ENCODE results near the gene CCDC14.
"Not testable (repeated sequence)": the region's sequence is repeated elsewhere in the genome, so short reads cannot be mapped to it uniquely, and the experiment has no call there.

Gene CCDC14

GRCh38 chr3:123899300-123899865, 61.6 kb downstream of the CCDC14 start:
- DNase-seq = no peak

GRCh38 chr3:123893012-123893411, 68.0 kb downstream of the CCDC14 start:
- DNase-seq = no peak

GRCh38 chr3:123892195-123892594, 68.8 kb downstream of the CCDC14 start:
- no peak for DNase-seq

GRCh38 chr3:123890991-123891390, 70.0 kb downstream of the CCDC14 start:
- DNase-seq = not testable (repeated sequence)

- DNase-seq = not testable (repeated sequence)
Observed at GRCh38 chr3:123890162-123890561, 70.9 kb downstream of the CCDC14 start.

- no peak for DNase-seq
Observed at GRCh38 chr3:123884993-123885392, 76.0 kb downstream of the CCDC14 start.

- DNase-seq = peak in 1 of 6 experiments; percentile 14
Observed at GRCh38 chr3:123884203-123884831, 76.7 kb downstream of the CCDC14 start, which contains the start of gene MYLK. Gene MYLK, minus strand, starts transcription at chr3:123884332. Its CDS starts 90,491 bp downstream, at chr3:123793841.

- no peak for DNase-seq
Observed at GRCh38 chr3:123883701-123884202, 77.3 kb downstream of the CCDC14 start.

GRCh38 chr3:123883111-123883510, 77.9 kb downstream of the CCDC14 start:
- DNase-seq = no peak

GRCh38 chr3:123881771-123882170, 79.3 kb downstream of the CCDC14 start:
- DNase-seq = no peak

GRCh38 chr3:123880998-123881561, 79.9 kb downstream of the CCDC14 start:
- DNase-seq = no peak

- no peak for DNase-seq
Observed at GRCh38 chr3:123878807-123879206, 82.2 kb downstream of the CCDC14 start.

GRCh38 chr3:123877965-123878364, 83.1 kb downstream of the CCDC14 start:
- no peak for DNase-seq

- no peak for DNase-seq
Observed at GRCh38 chr3:123877466-123877865, 83.6 kb downstream of the CCDC14 start.

GRCh38 chr3:123876858-123877257, 84.2 kb downstream of the CCDC14 start:
- DNase-seq = no peak

GRCh38 chr3:123872621-123873020, 88.4 kb downstream of the CCDC14 start:
- no peak for DNase-seq

GRCh38 chr3:123871946-123872345, 89.1 kb downstream of the CCDC14 start:
- no peak for DNase-seq

GRCh38 chr3:123870033-123870432, 91.0 kb downstream of the CCDC14 start:
- no peak for DNase-seq

- DNase-seq = no peak
Observed at GRCh38 chr3:123869165-123869564, 91.9 kb downstream of the CCDC14 start.

- no peak for DNase-seq
Observed at GRCh38 chr3:123864706-123865105, 96.3 kb downstream of the CCDC14 start.

Data from stimulated activated naive CD4-positive, alpha-beta T cell (primary cell).